ENCODE results near the gene FAM81B.

FAM81B gene

DNA sequence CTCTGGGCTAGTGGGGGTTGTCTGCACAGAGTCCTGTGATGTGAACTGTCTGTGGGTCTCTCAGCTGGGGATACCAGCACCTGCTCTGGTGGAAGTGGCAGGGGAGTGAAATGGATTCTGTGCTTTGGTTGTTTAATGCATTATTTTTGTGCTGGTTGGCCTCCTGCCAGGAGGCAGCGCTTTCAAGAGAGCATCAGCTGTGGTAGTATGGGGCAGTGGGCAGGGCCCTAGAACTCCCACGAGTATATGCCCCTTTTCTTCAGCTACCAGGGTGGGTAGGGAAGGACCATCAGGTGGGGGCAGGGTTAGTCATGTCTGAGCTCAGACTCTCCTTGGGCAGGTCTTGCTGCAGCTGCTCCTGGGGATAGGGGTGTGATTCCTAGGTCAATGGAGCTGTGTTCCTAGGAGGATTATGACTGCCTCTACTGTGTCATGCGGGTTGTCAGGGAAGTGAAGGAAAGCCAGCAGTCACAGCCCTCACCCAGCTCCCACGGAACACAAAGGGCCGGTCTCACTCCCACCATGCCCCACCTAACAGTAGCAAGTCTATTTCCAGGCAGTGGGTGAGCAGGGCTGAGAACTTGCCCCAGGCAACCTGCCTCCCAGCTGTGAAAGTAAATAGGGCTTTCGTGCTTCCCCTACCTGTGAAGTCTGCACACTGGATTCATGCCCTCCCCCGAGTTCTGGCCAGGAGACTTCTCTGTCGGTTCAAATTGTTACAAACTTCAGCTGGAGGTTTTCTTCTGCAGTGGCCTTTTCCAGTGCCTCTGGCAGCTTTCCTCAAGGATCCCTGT is 25.7 kb upstream of the FAM81B start:
- no peak overlapping the region for H3K4me3 ChIP-seq (ENCODE audit: low read depth, low read length)
- TF ChIP-seq, protein P1, sequence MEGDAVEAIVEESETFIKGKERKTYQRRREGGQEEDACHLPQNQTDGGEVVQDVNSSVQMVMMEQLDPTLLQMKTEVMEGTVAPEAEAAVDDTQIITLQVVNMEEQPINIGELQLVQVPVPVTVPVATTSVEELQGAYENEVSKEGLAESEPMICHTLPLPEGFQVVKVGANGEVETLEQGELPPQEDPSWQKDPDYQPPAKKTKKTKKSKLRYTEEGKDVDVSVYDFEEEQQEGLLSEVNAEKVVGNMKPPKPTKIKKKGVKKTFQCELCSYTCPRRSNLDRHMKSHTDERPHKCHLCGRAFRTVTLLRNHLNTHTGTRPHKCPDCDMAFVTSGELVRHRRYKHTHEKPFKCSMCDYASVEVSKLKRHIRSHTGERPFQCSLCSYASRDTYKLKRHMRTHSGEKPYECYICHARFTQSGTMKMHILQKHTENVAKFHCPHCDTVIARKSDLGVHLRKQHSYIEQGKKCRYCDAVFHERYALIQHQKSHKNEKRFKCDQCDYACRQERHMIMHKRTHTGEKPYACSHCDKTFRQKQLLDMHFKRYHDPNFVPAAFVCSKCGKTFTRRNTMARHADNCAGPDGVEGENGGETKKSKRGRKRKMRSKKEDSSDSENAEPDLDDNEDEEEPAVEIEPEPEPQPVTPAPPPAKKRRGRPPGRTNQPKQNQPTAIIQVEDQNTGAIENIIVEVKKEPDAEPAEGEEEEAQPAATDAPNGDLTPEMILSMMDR (IDR thresholded peaks at IDR 0.05; ENCODE audit: low read depth, low read length), result no peak

DNA sequence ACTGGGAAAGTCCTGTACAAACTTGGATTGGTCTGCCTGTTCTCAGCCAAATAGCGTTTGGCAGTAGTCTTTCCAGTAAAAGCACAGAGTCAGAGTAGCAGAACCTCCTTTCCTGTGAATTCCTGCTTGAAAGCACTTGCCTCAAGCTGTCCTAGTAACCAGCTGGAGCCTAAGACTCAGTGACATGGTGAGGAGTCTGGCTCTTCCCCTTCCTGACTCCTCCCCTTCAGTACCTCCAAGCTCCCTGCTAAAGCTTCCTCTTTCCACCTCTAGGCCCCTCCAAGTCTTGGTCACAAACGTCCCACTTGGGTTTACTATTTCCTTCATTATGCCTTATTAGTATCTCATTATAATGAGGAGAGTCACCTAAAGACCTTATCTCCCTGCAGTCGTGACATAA is 21.4 kb upstream of the FAM81B start:
- TF ChIP-seq, protein P1 (IDR thresholded peaks at IDR 0.05; ENCODE audit: low read depth, low read length), result no peak
- H3K4me3 ChIP-seq (ENCODE audit: low read depth, low read length), result no peak overlapping the region

DNA sequence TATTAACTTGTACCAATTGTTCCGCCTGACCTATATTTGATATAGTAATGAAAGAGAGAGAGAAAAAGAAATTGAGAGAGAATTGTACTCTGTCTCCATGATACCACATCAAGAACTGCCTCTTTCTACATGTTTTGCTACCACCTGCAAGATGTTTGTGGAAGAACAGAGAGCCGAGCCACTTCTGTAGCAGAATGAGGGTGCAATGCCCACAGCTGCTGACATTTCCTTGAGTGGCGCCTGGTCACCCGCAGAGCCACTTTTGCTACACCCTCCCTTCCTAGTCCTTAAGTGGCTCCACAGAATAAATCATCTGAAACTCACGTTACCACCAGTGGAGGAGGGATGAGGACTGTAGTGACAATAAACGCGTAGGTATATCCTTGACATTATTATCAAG is 17.1 kb upstream of the FAM81B start:
- H3K4me3 ChIP-seq (ENCODE audit: low read depth, low read length), result no peak overlapping the region
- TF ChIP-seq, protein P1 (IDR thresholded peaks at IDR 0.05; ENCODE audit: low read depth, low read length), result no peak

DNA sequence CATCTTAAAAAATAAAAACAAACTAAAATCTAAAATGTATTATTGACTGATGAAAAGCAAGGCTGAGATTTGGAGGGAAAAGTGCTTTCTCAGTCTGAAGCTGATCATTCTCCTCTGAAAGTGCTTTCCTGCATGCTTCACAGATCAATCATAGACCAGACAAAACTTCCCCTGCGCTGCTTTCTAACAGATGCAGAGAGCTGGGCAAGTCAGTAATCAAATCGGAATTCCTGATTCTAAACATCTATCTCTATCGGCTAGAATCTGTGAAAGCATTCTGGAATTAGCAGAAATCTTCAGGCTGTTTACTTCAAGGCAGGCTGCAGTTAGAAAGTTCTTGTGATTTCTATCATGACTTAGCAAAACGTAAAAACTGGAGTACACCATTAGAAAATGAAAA is 15.6 kb upstream of the FAM81B start:
- TF ChIP-seq, protein P1 (IDR thresholded peaks at IDR 0.05; ENCODE audit: low read depth, low read length), result no peak
- no peak overlapping the region for H3K4me3 ChIP-seq (ENCODE audit: low read depth, low read length)

DNA sequence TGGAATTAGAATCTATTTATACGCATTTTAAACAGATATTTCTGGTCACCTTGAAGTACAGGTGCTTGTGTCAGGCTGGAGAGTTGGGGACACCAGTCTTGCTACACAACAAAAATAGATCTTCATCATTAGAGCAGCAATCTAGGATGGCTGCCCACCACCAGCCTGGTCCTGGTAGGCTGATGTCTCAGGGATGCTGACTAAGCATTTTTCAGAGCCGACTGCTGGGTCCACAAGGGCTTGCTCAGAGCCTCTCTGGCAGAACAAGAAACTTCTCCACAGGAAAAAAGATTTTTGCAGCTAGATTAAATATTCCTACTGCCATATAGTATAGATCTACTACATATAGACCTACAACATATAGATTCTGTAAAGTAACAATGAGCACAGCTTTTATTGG is 12.0 kb upstream of the FAM81B start:
- H3K4me3 ChIP-seq (ENCODE audit: low read depth, low read length), result no peak overlapping the region

DNA sequence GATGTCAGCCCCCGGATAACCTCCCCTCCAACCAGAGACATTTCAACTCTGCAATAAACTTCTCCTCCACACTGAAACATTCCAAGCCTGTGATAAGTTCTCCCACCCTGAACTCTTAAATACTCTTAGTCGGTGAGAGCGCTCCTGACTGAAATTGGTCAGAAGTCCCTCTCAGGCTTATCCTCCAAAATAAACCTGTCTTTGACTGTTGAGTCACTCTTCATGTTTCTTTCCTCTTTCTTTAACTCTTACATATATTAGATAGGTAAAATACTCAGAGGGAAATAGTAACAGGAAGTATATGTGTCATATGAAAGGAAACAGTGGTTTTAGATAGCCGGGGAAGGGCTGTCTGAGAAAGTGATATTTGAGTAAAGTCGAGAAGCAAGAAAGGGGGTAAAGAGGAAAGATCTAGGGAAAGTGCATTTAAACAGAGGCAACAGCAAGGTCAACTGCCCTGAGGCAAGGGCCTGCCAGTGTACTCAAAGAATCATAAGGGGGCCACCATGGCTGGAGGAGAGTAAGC is 11.0 kb upstream of the FAM81B start:
- TF ChIP-seq, protein P1 (IDR thresholded peaks at IDR 0.05; ENCODE audit: low read depth, low read length), result no peak
- H3K4me3 ChIP-seq (ENCODE audit: low read depth, low read length), result no peak overlapping the region

More for the DNA sequence above, 12.0 kb upstream of the FAM81B start:
- TF ChIP-seq, protein P1 (IDR thresholded peaks at IDR 0.05; ENCODE audit: low read depth, low read length), result no peak

DNA sequence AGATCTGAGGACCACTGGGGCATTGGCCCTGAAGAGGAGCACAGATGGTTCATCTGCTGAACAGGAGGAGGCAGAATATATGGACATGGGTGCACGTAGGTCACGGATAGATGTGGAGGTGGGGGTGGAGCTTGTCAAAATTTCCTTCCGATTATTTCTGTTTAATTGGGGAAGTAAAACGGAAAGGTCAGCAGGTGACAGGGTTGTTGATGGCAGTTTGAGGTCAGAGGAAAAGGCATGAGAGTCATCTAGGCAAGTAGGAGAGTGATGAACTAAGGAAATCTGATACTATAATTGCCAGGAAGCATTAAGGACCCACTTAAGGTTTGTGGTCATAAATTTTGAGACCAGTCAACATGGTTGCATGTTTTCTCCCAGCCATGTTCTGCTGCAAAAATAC is 8.4 kb upstream of the FAM81B start:
- H3K4me3 ChIP-seq (ENCODE audit: low read depth, low read length), result no peak overlapping the region
- TF ChIP-seq, protein P1 (IDR thresholded peaks at IDR 0.05; ENCODE audit: low read depth, low read length), result no peak

Data from WI38 (cell line).